HG02798 (cell line): Measurements from ENCODE around the gene SFMBT1.

Experiments used
- ATAC-seq: cut with Tn5 transposase; IDR thresholded peaks from one replicate; pipeline ENCODE4 v1.9.1; 2021; ENCODE audit warnings: mild to moderate bottlenecking; ENCODE audit not compliant: unreplicated experiment, poor library complexity

Gene SFMBT1

GRCh38 chr3:52865994-52866393 lies 179.9 kb downstream of the SFMBT1 start:
- no peak for ATAC-seq

- ATAC-seq = no peak
Observed at GRCh38 chr3:52860424-52860768, 185.5 kb downstream of the SFMBT1 start.

GRCh38 chr3:52859686-52860423 lies 186.0 kb downstream of the SFMBT1 start:
- ATAC-seq = no peak

- ATAC-seq = no peak
Observed at GRCh38 chr3:52857864-52858263, 188.0 kb downstream of the SFMBT1 start.

GRCh38 chr3:52857133-52857532 lies 188.7 kb downstream of the SFMBT1 start:
- ATAC-seq = no peak

- ATAC-seq = no peak
Observed at GRCh38 chr3:52856666-52857065, 189.2 kb downstream of the SFMBT1 start.

- no peak for ATAC-seq
Observed at GRCh38 chr3:52854013-52854412, 191.9 kb downstream of the SFMBT1 start.
